ENCODE measurements around the gene FRY. TPM values are rescaled to one million over a fixed set of nuclear protein-coding genes. Genes with fewer than 3 reads are reported as not detected.

FRY gene
- total and polyA plus RNA-seq, 9 of the 15 experiments (the other 6 are each of a cell fraction or from before 2014, with no cell fraction given) = 0.03 to 0.31 (median 0.11) TPM; not detected in 3

- TF ChIP-seq, protein P1, sequence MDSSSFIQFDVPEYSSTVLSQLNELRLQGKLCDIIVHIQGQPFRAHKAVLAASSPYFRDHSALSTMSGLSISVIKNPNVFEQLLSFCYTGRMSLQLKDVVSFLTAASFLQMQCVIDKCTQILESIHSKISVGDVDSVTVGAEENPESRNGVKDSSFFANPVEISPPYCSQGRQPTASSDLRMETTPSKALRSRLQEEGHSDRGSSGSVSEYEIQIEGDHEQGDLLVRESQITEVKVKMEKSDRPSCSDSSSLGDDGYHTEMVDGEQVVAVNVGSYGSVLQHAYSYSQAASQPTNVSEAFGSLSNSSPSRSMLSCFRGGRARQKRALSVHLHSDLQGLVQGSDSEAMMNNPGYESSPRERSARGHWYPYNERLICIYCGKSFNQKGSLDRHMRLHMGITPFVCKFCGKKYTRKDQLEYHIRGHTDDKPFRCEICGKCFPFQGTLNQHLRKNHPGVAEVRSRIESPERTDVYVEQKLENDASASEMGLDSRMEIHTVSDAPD (CRISPR knock-in tag; IDR thresholded peaks at IDR 0.05) = no peak
- TF ChIP-seq CBX1 (IDR thresholded peaks at IDR 0.05; ENCODE audit: low read depth) (no peak), ZNF75A (CRISPR knock-in tag; IDR thresholded peaks at IDR 0.05) (no peak), MLX (CRISPR knock-in tag; conservative IDR thresholded peaks at IDR 0.05) (no peak), PURB (CRISPR knock-in tag; IDR thresholded peaks at IDR 0.05; ENCODE audit: low read depth) (no peak), ZSCAN29 (IDR thresholded peaks at IDR 0.05) (no peak), MTA2 (IDR thresholded peaks at IDR 0.05; ENCODE audit: low read depth) (no peak)
These were observed 93.2 kb downstream of the FRY start (continued) for GRCh38 chr13:32124743-32125142.

- no TSS peak for BruUV-seq (replicated peaks)
These were observed 93.7 kb downstream of the FRY start for GRCh38 chr13:32125221-32125689.

More at GRCh38 chr13:32125221-32125689, 93.7 kb downstream of the FRY start:
- ATAC-seq (no peak), FAIRE-seq (no peak), DNase-seq (ENCODE audit: extremely low read depth in 1 of 4, low spot score in 3 of 4) (no peak)
- no peaks in the 10 kb centered on the region for H3K9me3 ChIP-seq (replicated peaks; ENCODE audit: control insufficient read depth, insufficient read depth, low read depth, low read length)
- H4K20me1 ChIP-seq (replicated peaks; ENCODE audit: control insufficient read depth, insufficient read depth, low read length) = no peaks in the 10 kb centered on the region
- no peak overlapping the region for H3K4me3 ChIP-seq
- no peak overlapping the region for H3K27ac ChIP-seq (ENCODE audit: extremely low read depth, low read depth, low read length)
- TF ChIP-seq BRD4 (IDR thresholded peaks at IDR 0.05) (no peak), ZNF232 (CRISPR knock-in tag; IDR thresholded peaks at IDR 0.05) (no peak), TCFL5 (CRISPR knock-in tag; conservative IDR thresholded peaks at IDR 0.05) (no peak), ZBTB49 (CRISPR knock-in tag; IDR thresholded peaks at IDR 0.05; ENCODE audit: borderline replicate concordance) (no peak)
- H3K4me2 ChIP-seq (ENCODE audit: insufficient read depth, low read length) = no peak overlapping the region
- H3K27me3 ChIP-seq (ENCODE audit: control insufficient read depth in 2 of 2, insufficient read depth in 2 of 2, low read length in 2 of 2) = no peaks in the 10 kb centered on the region; a peak in 1 of 5 replicates
- WGBS (ENCODE audit: insufficient coverage, low coverage, missing lambda C conversion rate) = 2% methylated on average over 4 of the region's 4 CpGs
- ChIA-PET CTCF (ENCODE audit: low intra/inter-chr PET ratio) (no interaction called here), POLR2A (no interaction called here)
- intact Hi-C loops (cut with micrococcal nuclease) = no loop called here
- no peak overlapping the region for H2AFZ ChIP-seq (ENCODE audit: low read depth, low read length)
- no peaks in the 10 kb centered on the region for H3K9me1 ChIP-seq (ENCODE audit: control insufficient read depth, insufficient read depth, low read length)
- H3K9ac ChIP-seq (ENCODE audit: insufficient read depth in 1 of 2, low read depth in 2 of 2, low read length in 2 of 2) = no peak overlapping the region
- no peaks in the 10 kb centered on the region for H3K79me2 ChIP-seq (ENCODE audit: control insufficient read depth, insufficient read depth, low read length)
- no peaks in the 10 kb centered on the region for H3K4me1 ChIP-seq (replicated peaks in 1 of 2; ENCODE audit: control insufficient read depth in 2 of 2, insufficient read depth in 2 of 2, low read length in 2 of 2)
- in situ Hi-C loops (cut with MboI) = no loop called here
- no peaks in the 10 kb centered on the region for H3K36me3 ChIP-seq (ENCODE audit: control insufficient read depth, insufficient read depth, low read length)

All from K562 (cell line).